ENCODE results near the gene FMNL2.
"Not testable (repeated sequence)": the region's sequence is repeated elsewhere in the genome, so short reads cannot be mapped to it uniquely, and the experiment has no call there.

Gene FMNL2

DNA sequence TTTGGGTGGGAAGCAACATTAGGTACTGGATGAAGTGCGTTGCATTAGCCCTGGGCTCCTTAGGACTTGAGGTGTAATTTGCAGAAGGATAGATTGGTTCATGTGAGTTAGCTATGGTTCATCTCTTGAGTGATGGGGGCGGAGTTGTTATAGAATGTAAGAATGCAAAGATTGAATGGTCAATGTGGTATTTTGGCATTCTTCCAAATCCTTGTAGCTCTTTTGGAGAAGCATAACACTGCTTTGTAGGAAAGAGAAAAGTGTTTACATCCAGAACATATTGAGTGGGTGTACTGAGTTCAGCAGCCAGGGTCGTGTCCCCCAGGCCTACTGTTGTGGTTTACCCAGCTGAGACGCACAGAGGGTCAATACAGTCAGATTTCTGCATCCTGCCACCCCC, 173.5 kb downstream of the FMNL2 start:
- no peak overlapping the region for H3K9ac ChIP-seq (ENCODE audit: low read depth, low read length)

DNA sequence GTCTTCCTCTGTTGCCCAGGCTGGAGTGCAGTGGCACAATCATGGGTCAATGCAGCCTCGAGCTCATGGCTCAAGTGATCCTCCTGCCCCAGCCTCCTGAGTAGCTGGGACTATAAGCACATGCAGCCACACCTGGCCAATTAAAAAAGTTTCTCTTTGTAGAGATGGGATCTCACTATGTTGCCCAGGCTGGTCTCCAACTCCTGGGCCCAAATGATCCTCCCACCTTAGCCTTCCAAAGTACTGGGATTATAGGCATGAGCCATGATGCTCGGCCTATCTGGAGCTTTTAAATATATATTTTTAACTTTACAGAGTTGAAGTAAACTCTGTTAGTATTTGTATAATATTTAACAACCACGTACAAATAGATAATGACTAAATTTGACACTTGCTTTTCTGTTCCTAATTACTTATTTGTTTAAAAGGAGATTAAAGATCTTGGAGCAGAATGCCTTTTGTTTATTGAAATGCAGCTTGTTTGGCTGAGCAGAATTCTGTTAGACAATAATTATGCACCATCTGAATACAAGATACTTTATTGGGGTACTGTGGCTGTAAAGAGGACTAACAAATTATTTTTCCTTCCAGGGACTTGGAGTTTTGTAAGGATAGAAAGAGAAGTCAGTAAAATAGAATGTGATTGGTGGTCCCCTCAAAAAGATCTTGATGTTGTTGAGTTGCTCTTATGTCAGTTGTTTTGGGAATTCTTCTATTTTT, 175.0 kb downstream of the FMNL2 start:
- H3K9ac ChIP-seq (ENCODE audit: low read depth, low read length), result no peak overlapping the region
- H3K4me2 ChIP-seq (ENCODE audit: low read length), result no peak overlapping the region
- H3K4me1 ChIP-seq (ENCODE audit: control insufficient read depth, insufficient read depth, low read length), result peaks cover 57% of the 10 kb centered on the region
- no peaks in the 10 kb centered on the region for H3K9me3 ChIP-seq (replicated peaks; ENCODE audit: low read length)
- no peaks in the 10 kb centered on the region for H3K36me3 ChIP-seq (ENCODE audit: insufficient read depth, low read length)
- H3K4me3 ChIP-seq (ENCODE audit: low read length), result no peak overlapping the region
- H3K27me3 ChIP-seq (ENCODE audit: control insufficient read depth, insufficient read depth, low read length), result no peaks in the 10 kb centered on the region

More for the DNA sequence above, 173.5 kb downstream of the FMNL2 start:
- no peak overlapping the region for H3K4me3 ChIP-seq (ENCODE audit: low read length)
- H3K36me3 ChIP-seq (ENCODE audit: insufficient read depth, low read length), result no peaks in the 10 kb centered on the region
- H3K4me1 ChIP-seq (ENCODE audit: control insufficient read depth, insufficient read depth, low read length), result peaks cover 58% of the 10 kb centered on the region
- no peaks in the 10 kb centered on the region for H3K9me3 ChIP-seq (replicated peaks; ENCODE audit: low read length)
- no peaks in the 10 kb centered on the region for H3K27me3 ChIP-seq (ENCODE audit: control insufficient read depth, insufficient read depth, low read length)
- H3K4me2 ChIP-seq (ENCODE audit: low read length), result peak overlapping the region; percentile 19

DNA sequence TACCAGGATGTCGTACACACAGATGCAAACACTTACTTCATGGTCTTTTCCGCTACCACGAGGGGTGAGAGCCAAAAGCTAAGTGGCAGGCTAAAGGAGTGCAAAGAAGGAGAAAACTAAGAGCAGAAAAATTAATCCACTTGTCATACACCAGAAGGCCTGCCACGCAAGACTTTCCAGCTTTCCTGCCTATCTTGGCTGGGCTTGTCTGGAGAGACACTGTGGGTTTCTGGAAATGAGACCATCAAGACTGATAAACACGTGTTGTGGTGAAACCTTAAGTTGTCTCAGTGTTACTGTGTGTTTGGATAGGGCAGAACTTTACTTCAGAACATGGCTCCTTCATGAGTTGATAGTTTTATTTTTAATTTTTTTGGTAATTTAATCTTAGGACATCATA, 175.6 kb downstream of the FMNL2 start:
- no peaks in the 10 kb centered on the region for H3K36me3 ChIP-seq (ENCODE audit: insufficient read depth, low read length)
- H3K4me3 ChIP-seq (ENCODE audit: low read length), result no peak overlapping the region

DNA sequence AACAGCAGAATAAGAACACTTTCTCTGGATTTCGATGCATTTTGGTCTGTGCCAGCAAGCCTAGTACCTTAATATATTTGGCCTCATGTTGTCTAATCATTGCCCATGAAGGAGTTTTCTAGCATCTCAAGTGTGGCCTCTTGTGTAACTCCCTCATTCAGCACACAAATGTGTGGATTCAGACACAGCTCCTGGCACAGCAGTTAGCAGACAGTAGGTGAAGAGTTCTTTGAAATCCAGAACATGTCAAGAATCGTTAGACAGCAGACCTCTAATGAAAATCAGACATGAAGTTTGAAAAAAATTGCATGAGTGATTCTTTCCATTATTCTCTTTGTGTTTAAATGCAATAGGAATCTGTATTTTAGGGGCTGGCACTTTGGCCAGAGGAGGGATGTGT, 177.0 kb downstream of the FMNL2 start:
- H3K4me2 ChIP-seq (ENCODE audit: low read length), result no peak overlapping the region
- H3K27me3 ChIP-seq (ENCODE audit: control insufficient read depth, insufficient read depth, low read length), result no peaks in the 10 kb centered on the region
- no peak overlapping the region for H3K4me3 ChIP-seq (ENCODE audit: low read length)
- H3K9me3 ChIP-seq (replicated peaks; ENCODE audit: low read length), result no peaks in the 10 kb centered on the region
- no peaks in the 10 kb centered on the region for H3K36me3 ChIP-seq (ENCODE audit: insufficient read depth, low read length)
- H3K4me1 ChIP-seq (ENCODE audit: control insufficient read depth, insufficient read depth, low read length), result peaks cover 38% of the 10 kb centered on the region
- no peak overlapping the region for H3K9ac ChIP-seq (ENCODE audit: low read depth, low read length)

More for the DNA sequence above, 175.6 kb downstream of the FMNL2 start:
- peaks cover 51% of the 10 kb centered on the region for H3K4me1 ChIP-seq (ENCODE audit: control insufficient read depth, insufficient read depth, low read length)
- no peak overlapping the region for H3K4me2 ChIP-seq (ENCODE audit: low read length)
- H3K9ac ChIP-seq (ENCODE audit: low read depth, low read length), result no peak overlapping the region
- no peaks in the 10 kb centered on the region for H3K9me3 ChIP-seq (replicated peaks; ENCODE audit: low read length)
- H3K27me3 ChIP-seq (ENCODE audit: control insufficient read depth, insufficient read depth, low read length), result no peaks in the 10 kb centered on the region

DNA sequence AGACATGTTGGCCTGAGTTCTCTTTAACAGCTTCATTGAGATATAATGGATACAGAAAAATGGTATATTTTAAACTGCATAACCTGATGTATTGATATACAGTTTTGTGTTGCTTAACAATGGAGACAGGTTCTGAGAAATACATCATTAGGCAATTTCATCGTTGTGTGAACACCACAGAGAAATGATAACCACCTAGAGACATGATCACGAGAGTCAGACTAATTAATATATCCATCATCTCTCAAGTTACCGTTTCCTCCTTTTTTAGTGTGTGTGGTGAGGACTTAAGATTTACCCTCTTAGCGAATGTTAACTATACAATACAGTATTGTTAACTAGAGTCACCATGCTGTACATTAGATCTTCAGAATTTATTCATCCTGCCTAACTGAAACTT, 178.1 kb downstream of the FMNL2 start:
- peak overlapping the region; percentile 32 for H3K9ac ChIP-seq (ENCODE audit: low read depth, low read length)
- H3K4me3 ChIP-seq (ENCODE audit: low read length), result no peak overlapping the region
- no peaks in the 10 kb centered on the region for H3K9me3 ChIP-seq (replicated peaks; ENCODE audit: low read length)
- H3K27me3 ChIP-seq (ENCODE audit: control insufficient read depth, insufficient read depth, low read length), result no peaks in the 10 kb centered on the region
- H3K4me1 ChIP-seq (ENCODE audit: control insufficient read depth, insufficient read depth, low read length), result peaks cover 28% of the 10 kb centered on the region
- no peaks in the 10 kb centered on the region for H3K36me3 ChIP-seq (ENCODE audit: insufficient read depth, low read length)
- peak overlapping the region; percentile 40 for H3K4me2 ChIP-seq (ENCODE audit: low read length)

DNA sequence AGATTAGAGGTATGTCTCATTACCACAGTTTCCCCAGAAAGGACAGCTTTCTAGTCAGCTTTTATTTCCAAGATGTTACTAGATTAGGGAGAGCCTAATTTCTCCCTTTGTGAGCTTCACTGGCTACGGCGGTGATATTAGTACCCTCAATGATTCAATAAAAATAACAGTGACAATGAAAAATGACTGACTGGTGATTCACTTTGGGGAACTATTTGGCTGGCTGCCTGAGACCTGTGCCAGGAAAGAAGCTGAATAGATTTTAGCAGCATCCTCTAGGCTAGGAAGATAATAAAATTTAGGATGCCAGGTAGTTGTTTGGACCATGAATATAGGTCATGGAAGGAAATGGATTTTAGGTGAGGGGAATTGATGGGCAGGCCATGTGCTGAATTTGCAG, 178.7 kb downstream of the FMNL2 start:
- Histone ChIP-seq H3K9me3 (replicated peaks; ENCODE audit: low read length) (no peaks in the 10 kb centered on the region), H3K4me2 (ENCODE audit: low read length) (peak overlapping the region; percentile 40), H3K4me1 (ENCODE audit: control insufficient read depth, insufficient read depth, low read length) (peaks cover 21% of the 10 kb centered on the region), H3K27me3 (ENCODE audit: control insufficient read depth, insufficient read depth, low read length) (no peaks in the 10 kb centered on the region), H3K9ac (ENCODE audit: low read depth, low read length) (peak overlapping the region; percentile 32), H3K36me3 (ENCODE audit: insufficient read depth, low read length) (no peaks in the 10 kb centered on the region), H3K4me3 (ENCODE audit: low read length) (no peak overlapping the region)

DNA sequence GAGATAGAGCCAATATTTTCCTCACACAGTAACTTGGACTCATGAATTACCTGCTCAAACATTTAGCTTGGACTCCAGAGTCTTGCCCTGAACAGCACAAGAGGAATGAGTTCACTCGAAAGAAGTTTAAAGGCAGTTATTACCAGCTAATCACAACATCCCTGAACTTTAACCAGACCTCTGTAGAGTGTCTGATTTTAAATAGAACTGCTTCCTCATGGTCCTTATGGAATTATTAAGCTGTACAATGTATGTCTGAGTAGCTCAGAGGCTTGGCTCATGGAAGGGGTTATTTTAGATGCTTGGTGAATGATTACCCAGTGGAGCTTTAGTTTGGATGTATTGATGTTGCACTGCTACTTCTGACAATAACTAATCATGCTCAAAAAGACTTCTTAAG, 183.1 kb downstream of the FMNL2 start:
- no peaks in the 10 kb centered on the region for H3K36me3 ChIP-seq (ENCODE audit: insufficient read depth, low read length)
- no peak overlapping the region for H3K9ac ChIP-seq (ENCODE audit: low read depth, low read length)
- no peaks in the 10 kb centered on the region for H3K9me3 ChIP-seq (replicated peaks; ENCODE audit: low read length)
- H3K4me2 ChIP-seq (ENCODE audit: low read length), result no peak overlapping the region
- H3K4me1 ChIP-seq (ENCODE audit: control insufficient read depth, insufficient read depth, low read length), result peaks cover 18% of the 10 kb centered on the region
- H3K4me3 ChIP-seq (ENCODE audit: low read length), result no peak overlapping the region
- H3K27me3 ChIP-seq (ENCODE audit: control insufficient read depth, insufficient read depth, low read length), result no peaks in the 10 kb centered on the region

DNA sequence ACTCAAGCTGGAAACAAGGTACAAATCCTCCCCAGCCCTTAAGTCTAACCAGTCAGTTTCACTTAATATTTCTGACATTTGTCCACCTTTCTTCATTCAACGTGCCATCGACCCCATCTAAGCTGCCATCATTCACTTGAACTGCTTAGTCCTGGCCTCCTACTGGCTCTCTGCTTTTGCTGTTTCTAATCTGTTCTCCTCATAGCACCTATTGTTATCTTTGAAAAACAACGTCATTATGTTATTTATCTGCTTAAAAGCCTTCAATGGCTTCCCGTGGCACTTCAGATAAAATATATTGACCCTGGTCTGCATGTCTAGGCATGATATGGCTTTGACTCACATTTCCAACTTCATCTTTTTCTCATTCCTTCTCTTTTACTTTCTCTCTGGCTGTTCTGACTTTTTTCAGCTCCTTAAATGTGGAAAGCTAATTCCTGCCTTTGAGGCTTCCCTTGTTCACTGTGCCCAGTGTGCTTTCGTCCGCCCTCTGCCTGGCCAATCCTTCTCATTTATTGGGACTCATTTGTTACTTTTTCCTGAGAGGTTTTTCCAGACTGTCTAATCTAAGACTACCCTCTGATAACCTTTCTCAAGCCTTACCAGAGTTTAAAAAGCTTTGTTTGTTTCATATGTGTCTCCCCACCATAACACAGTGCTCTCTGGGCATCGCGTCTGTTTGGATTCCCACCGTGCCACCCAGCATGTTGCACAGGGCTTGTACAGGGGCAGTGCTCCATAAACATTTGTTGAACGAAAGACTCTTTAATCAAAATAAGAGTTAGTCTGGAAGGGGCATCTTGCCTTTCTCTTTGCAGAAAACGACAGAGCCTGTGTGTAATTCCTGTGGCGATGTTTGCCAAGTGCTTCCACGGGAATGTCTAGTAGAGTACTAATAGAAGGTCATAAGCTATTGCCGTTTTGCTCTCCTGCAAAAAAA, 183.9 kb downstream of the FMNL2 start:
- no peaks in the 10 kb centered on the region for H3K36me3 ChIP-seq (ENCODE audit: insufficient read depth, low read length)
- no peak overlapping the region for H3K4me3 ChIP-seq (ENCODE audit: low read length)
- H3K4me2 ChIP-seq (ENCODE audit: low read length), result no peak overlapping the region
- no peaks in the 10 kb centered on the region for H3K9me3 ChIP-seq (replicated peaks; ENCODE audit: low read length)
- H3K9ac ChIP-seq (ENCODE audit: low read depth, low read length), result no peak overlapping the region
- peaks cover 17% of the 10 kb centered on the region for H3K4me1 ChIP-seq (ENCODE audit: control insufficient read depth, insufficient read depth, low read length)
- no peaks in the 10 kb centered on the region for H3K27me3 ChIP-seq (ENCODE audit: control insufficient read depth, insufficient read depth, low read length)

DNA sequence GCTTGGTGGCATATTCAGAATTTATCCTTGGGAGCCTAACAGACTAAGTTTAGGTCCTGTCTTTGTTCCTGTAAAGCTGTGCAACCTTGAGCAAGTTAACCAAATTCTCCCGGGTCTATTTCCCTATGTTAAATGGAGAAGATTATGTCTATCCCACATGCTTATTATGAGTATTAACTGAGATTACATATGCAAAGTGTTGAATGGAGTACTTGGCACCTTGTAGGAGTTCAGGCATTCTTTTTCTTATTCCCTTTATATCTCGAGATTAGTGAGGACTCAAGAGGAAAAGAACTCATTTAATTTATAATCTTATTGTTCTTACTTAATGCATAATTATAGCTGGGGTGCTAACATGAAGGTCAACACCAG, 184.6 kb downstream of the FMNL2 start:
- H3K4me1 ChIP-seq (ENCODE audit: control insufficient read depth, insufficient read depth, low read length), result peaks cover 19% of the 10 kb centered on the region
- no peak overlapping the region for H3K4me2 ChIP-seq (ENCODE audit: low read length)
- no peak overlapping the region for H3K9ac ChIP-seq (ENCODE audit: low read depth, low read length)
- no peaks in the 10 kb centered on the region for H3K27me3 ChIP-seq (ENCODE audit: control insufficient read depth, insufficient read depth, low read length)
- H3K36me3 ChIP-seq (ENCODE audit: insufficient read depth, low read length), result no peaks in the 10 kb centered on the region
- no peaks in the 10 kb centered on the region for H3K9me3 ChIP-seq (replicated peaks; ENCODE audit: low read length)
- H3K4me3 ChIP-seq (ENCODE audit: low read length), result no peak overlapping the region

DNA sequence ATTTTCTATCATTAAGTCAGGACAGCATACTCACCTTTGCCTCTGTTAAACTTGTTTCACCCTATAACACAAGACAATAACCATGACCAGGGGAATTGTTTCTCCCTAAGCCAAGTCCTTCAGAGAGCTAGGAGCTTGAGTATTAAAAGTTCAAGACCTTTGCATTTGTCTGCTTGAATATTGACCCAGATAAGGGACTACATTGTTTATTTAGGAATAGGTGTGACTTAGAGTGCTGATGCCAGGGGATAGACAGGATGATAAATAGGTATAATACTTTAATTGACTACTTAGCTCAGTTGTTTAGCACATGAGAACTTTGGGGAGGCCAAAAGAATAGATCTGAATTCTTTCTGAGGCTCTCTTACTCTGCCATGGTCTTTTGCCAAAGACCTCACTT, 185.8 kb downstream of the FMNL2 start:
- Histone ChIP-seq H3K27me3 (ENCODE audit: control insufficient read depth, insufficient read depth, low read length) (no peaks in the 10 kb centered on the region), H3K4me1 (ENCODE audit: control insufficient read depth, insufficient read depth, low read length) (peaks cover 31% of the 10 kb centered on the region), H3K9ac (ENCODE audit: low read depth, low read length) (no peak overlapping the region), H3K4me2 (ENCODE audit: low read length) (no peak overlapping the region), H3K9me3 (replicated peaks; ENCODE audit: low read length) (no peaks in the 10 kb centered on the region), H3K36me3 (ENCODE audit: insufficient read depth, low read length) (no peaks in the 10 kb centered on the region), H3K4me3 (ENCODE audit: low read length) (no peak overlapping the region)

DNA sequence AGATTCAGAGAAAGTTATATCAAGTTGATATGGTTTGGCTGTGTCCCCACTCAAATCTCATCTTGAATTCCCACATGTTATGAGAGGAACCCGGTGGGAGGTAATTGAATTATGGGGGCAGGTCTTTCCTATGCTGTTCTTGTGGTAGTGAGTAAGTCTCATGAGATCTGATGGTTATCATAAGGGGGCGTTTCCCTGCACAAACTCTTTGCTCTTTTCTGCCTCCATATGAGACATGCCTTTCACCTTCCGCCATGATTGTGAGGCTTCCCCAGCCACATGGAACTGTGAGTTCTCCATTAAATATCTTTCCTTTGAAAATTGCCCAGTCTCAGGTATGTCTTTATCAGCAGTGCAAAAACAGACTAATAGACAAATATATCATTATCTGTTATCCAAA, 187.5 kb downstream of the FMNL2 start:
- not testable (repeated sequence) for H3K4me3 ChIP-seq (ENCODE audit: low read length); H3K9me3 ChIP-seq (replicated peaks; ENCODE audit: low read length); H3K27me3 ChIP-seq (ENCODE audit: control insufficient read depth, insufficient read depth, low read length); H3K36me3 ChIP-seq (ENCODE audit: insufficient read depth, low read length); H3K9ac ChIP-seq (ENCODE audit: low read depth, low read length)
- peaks cover 41% of the 10 kb centered on the region for H3K4me1 ChIP-seq (ENCODE audit: control insufficient read depth, insufficient read depth, low read length)
- H3K4me2 ChIP-seq (ENCODE audit: low read length), result peak overlapping the region; percentile 54

Measured in skeletal muscle satellite cell (primary cell).